ENCODE results near the gene ALK. TPM values are rescaled to one million over a fixed set of nuclear protein-coding genes. Genes with fewer than 3 reads are reported as not detected.

Gene ALK
- total RNA-seq, 4 donors from 2014 or later, result 0.85 to 2.4 (median 1.8) TPM

DNA sequence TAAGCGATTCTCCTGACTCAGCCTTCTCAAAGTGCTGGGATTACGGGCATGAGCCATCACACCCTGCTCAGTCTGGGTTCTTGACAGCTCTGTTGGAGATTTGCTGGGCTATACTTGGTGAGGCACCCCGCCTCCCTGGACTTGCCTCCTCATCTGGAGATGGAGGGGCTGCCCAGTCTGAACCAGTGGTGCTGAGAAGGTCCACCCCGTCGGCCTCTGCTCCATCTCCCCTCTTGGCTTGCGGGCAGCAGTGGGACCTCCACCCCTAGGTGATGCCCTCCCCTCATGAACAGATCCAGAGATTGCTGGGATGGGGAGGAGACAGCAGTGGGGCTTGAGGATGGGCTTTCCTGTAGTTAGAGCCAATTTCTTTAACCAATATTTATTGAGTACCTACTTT, 685.3 kb downstream of the ALK start:
- TF ChIP-seq, protein P1, sequence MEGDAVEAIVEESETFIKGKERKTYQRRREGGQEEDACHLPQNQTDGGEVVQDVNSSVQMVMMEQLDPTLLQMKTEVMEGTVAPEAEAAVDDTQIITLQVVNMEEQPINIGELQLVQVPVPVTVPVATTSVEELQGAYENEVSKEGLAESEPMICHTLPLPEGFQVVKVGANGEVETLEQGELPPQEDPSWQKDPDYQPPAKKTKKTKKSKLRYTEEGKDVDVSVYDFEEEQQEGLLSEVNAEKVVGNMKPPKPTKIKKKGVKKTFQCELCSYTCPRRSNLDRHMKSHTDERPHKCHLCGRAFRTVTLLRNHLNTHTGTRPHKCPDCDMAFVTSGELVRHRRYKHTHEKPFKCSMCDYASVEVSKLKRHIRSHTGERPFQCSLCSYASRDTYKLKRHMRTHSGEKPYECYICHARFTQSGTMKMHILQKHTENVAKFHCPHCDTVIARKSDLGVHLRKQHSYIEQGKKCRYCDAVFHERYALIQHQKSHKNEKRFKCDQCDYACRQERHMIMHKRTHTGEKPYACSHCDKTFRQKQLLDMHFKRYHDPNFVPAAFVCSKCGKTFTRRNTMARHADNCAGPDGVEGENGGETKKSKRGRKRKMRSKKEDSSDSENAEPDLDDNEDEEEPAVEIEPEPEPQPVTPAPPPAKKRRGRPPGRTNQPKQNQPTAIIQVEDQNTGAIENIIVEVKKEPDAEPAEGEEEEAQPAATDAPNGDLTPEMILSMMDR (IDR thresholded peaks at IDR 0.05; ENCODE audit: low read depth), result no peak

DNA sequence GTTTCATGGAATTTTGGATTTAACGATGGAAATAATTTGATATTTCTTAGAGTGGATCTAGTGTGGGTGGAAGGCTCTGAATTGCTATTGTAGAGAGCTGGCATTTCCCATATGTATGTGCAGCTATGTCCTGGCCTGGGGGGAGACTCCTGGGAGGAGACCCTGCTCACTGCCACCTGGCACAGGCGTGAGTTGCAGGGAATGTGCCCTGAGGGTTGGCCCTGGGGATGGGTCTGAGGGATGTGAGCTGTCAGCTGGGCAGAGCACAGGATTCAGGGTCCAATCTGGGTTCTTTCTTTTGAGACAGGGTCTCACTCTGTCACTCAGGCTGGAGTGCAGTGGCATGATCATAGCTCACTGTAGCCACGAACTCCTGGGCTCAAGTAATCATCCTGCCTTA, 686.0 kb downstream of the ALK start:
- TF ChIP-seq, protein P1 (IDR thresholded peaks at IDR 0.05; ENCODE audit: low read depth), result no peak

DNA sequence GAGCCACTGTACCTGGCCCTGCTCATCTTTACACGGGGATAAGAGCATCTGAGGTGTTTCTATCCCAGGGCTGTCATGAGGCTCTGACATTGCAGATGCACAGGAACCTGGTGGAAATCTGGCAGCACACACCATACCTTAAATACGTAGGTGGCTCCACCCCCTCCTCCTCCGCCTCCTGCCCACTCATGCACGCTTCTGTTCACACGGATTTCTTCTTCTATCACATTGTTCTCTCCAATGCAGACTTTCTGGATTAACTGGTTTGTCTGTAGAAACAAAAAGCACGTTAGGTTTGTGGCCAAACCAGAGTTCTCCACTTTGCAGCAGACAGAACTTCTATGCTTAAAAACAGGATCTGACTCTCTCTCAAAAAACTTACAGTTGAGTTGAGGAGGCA, 688.0 kb downstream of the ALK start:
- TF ChIP-seq, protein P1 (IDR thresholded peaks at IDR 0.05; ENCODE audit: low read depth), result no peak

DNA sequence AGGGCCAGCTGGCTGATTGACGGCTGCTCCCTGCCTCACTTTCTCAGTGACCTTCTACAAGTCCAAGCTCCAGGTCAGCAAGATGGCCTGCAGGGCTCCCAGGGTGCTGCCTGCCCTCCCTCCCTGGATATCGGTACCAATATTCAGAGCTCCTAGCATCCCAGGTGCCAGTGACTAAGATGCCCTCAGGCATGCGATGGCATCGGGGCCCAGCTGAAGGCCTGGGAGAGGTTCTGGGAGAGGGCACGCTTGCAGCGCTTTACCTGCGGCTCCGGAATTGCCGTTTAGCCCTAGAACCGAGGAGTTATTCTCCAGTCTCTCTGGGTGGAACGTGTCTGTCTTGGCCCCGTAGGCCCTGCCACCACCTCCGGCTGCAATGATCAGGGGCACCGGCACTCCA, 689.3 kb downstream of the ALK start:
- TF ChIP-seq, protein P1 (IDR thresholded peaks at IDR 0.05; ENCODE audit: low read depth), result no peak

DNA sequence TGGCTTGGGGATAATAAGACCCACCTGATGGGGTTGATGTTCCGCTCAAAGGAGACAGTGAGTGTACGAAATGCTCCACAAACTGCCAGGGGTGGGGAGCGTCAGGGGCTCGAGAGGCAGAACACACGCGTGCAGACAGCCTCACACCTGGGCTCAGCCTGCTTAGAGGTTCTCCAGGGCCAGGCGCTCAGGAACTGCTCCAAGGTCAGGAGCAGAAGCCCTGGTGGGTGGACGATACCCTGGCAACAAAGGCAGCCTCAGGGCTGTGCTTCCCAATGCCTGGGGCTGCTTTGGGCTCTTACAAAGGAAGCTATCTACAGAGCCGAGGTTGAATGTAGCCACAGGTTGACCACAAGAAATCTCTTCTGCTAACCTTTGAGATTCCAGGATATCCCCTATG, 691.7 kb downstream of the ALK start:
- TF ChIP-seq, protein P1 (IDR thresholded peaks at IDR 0.05; ENCODE audit: low read depth), result no peak

DNA sequence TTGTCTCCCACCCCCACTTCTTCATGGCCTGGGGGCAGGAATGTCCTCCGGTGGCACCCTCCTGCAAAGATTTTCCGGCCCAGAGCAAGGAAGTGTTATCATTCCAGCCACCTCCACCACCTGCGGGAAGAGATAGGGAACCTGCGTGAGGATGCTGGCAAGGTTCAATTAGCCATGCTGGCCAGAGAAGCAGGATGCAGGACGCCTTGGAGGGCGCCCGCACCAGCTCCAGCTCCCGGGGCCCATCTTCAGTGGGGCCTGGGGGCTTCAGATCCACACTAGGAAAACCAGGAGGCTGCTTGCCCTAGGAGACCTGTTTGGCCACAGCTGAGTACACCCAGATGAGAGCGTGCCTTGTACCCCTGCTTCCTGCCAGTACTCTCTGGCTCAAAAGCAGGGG, 692.4 kb downstream of the ALK start:
- TF ChIP-seq, protein P1 (IDR thresholded peaks at IDR 0.05; ENCODE audit: low read depth), result no peak

DNA sequence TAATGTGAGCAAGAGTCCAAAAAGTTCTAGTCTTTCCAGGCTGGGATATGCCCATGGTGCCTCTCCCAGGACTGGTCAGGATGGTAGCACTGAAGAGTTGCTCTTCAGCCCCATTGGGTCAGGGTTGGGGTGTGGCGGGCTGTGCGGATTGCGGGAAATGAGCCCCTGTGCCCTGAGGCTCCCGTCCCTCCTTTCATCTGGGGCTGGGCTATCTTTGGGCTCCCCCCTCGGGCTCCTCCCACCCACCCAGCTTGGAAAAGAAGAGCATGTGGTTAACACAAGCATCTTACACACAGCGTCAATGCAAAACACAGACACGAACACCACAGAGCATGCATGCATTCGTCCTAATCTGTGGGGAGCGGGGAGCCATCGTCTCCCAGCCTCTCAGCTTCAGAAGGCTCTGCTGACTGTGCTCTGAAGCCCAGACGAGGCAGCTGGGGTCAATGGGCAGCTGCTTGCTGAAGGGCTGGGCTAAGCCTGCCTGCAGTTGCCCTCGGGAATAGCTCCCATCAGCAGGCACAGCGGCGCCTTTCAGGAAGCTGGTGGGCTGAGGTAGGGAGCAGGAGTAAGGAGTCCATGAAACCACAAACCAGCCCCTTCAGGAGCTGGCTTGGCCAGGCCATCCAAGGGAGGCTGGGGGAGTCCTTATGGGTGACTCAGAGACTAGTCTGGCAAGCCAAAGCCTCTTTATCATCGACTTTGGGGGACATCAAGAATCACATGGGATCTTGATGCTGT, 693.3 kb downstream of the ALK start:
- TF ChIP-seq, protein P1 (IDR thresholded peaks at IDR 0.05; ENCODE audit: low read depth), result no peak
